ENCODE data around the gene NFKB1. TPM values are rescaled to one million over a fixed set of nuclear protein-coding genes. Genes with fewer than 3 reads are reported as not detected.
"Not testable (repeated sequence)": the region's sequence is repeated elsewhere in the genome, so short reads cannot be mapped to it uniquely, and the experiment has no call there.

NFKB1 gene
- total RNA-seq, 4 donors from 2014 or later: 32.9 to 56.0 (median 40.9) TPM

- Histone ChIP-seq H3K27me3 (no peaks in the 10 kb centered on the region), H3K9me3 (no peaks in the 10 kb centered on the region), H3K36me3 (peaks cover 11% of the 10 kb centered on the region), H3K4me3 (no peak overlapping the region), H3K27ac (no peak overlapping the region), H3K4me1 (peaks cover 17% of the 10 kb centered on the region)
- no peak for DNase-seq (ENCODE audit: low spot score in 2 of 2)
- WGBS: 57% methylated on average over 1 of the region's 1 CpG
- TF ChIP-seq POLR2A (IDR thresholded peaks at IDR 0.05) (no peak), CTCF (IDR thresholded peaks at IDR 0.05) (no peak), POLR2AphosphoS5 (IDR thresholded peaks at IDR 0.05) (no peak), EP300 (IDR thresholded peaks at IDR 0.05) (no peak)
Measured at GRCh38 chr4:102567427-102567826, 66.3 kb downstream of the NFKB1 start.

GRCh38 chr4:102569200-102569599, 68.0 kb downstream of the NFKB1 start:
- H3K4me1 ChIP-seq: peaks cover 19% of the 10 kb centered on the region
- no peaks in the 10 kb centered on the region for H3K9me3 ChIP-seq
- no peak overlapping the region for H3K4me3 ChIP-seq
- WGBS: 57% methylated on average over 2 of the region's 2 CpGs
- no peak for TF ChIP-seq EP300 (IDR thresholded peaks at IDR 0.05)
- no peak for TF ChIP-seq CTCF (IDR thresholded peaks at IDR 0.05)
- TF ChIP-seq POLR2AphosphoS5 (IDR thresholded peaks at IDR 0.05): no peak
- no peak for TF ChIP-seq POLR2A (IDR thresholded peaks at IDR 0.05)
- no peak for DNase-seq (ENCODE audit: low spot score in 2 of 2)
- no peaks in the 10 kb centered on the region for H3K27me3 ChIP-seq
- H3K27ac ChIP-seq: peak overlapping the region; percentile 11
- peaks cover 11% of the 10 kb centered on the region for H3K36me3 ChIP-seq

DNA sequence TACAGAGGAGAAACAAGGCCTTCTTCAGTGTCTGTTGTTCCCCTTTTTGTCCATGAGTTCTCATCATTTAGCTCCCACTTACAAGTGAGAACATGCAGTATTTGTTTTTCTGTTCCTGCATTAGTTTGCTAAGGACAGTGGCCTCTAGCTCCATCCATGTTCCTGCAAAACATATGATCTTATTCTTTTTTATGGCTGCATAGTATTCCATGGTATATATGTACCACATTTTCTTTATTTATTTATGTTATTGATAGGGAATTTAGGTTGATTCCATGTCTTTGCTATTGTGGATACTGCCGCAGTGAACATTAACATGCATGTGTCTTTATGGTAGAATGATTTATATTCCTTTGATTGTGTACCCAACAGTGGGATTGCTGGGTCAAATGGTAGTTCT, 69.1 kb downstream of the NFKB1 start:
- not testable (repeated sequence) for DNase-seq (ENCODE audit: low spot score in 2 of 2); H3K4me3 ChIP-seq; H3K27me3 ChIP-seq; H3K9me3 ChIP-seq; H3K27ac ChIP-seq
- peaks cover 21% of the 10 kb centered on the region for H3K4me1 ChIP-seq
- peaks cover 11% of the 10 kb centered on the region for H3K36me3 ChIP-seq
- 95% methylated on average over 1 of the region's 1 CpG for WGBS

DNA sequence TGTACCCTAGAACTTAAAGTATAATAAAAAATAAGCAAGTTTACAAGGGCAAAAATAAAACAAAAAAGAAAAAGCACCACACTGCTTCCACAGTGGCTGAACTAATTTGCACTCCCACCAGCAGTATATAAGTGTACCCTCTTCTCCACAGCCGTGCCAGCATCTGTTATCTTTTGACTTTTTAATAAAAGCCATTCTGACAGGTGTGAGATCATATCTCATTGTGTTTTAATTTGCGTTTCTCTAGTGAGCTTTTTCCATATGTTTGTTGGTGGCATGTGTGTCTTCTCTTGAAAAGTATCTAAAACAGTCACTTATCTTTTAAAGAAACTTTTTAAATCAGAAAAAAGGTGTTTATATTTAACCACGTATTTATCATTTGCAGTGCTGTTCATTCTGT, 71.3 kb downstream of the NFKB1 start:
- Histone ChIP-seq H3K27me3 (no peaks in the 10 kb centered on the region), H3K27ac (no peak overlapping the region), H3K9me3 (no peaks in the 10 kb centered on the region), H3K36me3 (peaks cover 18% of the 10 kb centered on the region), H3K4me3 (no peak overlapping the region), H3K4me1 (peaks cover 17% of the 10 kb centered on the region)
- TF ChIP-seq EP300 (IDR thresholded peaks at IDR 0.05) (no peak), POLR2A (IDR thresholded peaks at IDR 0.05) (no peak), CTCF (IDR thresholded peaks at IDR 0.05) (no peak), POLR2AphosphoS5 (IDR thresholded peaks at IDR 0.05) (no peak)
- DNase-seq (ENCODE audit: low spot score in 2 of 2): no peak
- WGBS: 52% methylated on average over 3 of the region's 3 CpGs

- 77% methylated on average over 2 of the region's 2 CpGs for WGBS
- Histone ChIP-seq H3K9me3 (no peaks in the 10 kb centered on the region), H3K4me1 (peaks cover 11% of the 10 kb centered on the region), H3K4me3 (no peak overlapping the region), H3K27ac (no peak overlapping the region), H3K27me3 (no peaks in the 10 kb centered on the region), H3K36me3 (peaks cover 36% of the 10 kb centered on the region)
- no peak for DNase-seq (ENCODE audit: low spot score in 2 of 2)
- TF ChIP-seq CTCF (IDR thresholded peaks at IDR 0.05) (no peak), EP300 (IDR thresholded peaks at IDR 0.05) (no peak), POLR2AphosphoS5 (IDR thresholded peaks at IDR 0.05) (no peak), POLR2A (IDR thresholded peaks at IDR 0.05) (no peak)
Measured at GRCh38 chr4:102574317-102574716, 73.2 kb downstream of the NFKB1 start.
